ENCODE measurements around the gene AKAP3. TPM values are rescaled to one million over a fixed set of nuclear protein-coding genes. Genes with fewer than 3 reads are reported as not detected.

Gene AKAP3
- total and polyA plus RNA-seq, 10 of the 15 experiments (the other 5 are each of a cell fraction or from before 2014, with no cell fraction given), result 0.40 to 2.4 (median 1.3) TPM

DNA sequence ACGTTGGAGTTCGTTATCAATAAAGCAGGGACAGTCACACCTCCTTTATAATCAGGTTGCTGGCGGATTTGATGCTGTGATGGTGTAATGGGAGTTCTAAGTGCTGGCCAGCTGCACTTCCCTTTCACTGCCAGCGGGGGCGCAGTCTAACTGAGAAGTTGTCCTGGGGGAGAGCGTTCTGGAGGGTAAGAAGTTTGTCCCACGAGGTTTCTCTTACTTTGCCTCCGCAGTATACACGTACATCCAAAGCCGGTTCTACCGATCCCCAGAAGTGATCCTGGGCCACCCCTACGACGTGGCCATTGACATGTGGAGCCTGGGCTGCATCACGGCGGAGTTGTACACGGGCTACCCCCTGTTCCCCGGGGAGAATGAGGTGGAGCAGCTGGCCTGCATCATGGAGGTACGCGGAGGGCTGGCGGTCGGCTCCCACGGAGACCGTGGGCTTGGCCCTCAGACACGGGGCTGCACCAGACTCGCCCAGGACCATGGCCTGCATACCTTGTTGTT is 44.1 kb downstream of the AKAP3 start (continued):
- TF ChIP-seq, protein P1, sequence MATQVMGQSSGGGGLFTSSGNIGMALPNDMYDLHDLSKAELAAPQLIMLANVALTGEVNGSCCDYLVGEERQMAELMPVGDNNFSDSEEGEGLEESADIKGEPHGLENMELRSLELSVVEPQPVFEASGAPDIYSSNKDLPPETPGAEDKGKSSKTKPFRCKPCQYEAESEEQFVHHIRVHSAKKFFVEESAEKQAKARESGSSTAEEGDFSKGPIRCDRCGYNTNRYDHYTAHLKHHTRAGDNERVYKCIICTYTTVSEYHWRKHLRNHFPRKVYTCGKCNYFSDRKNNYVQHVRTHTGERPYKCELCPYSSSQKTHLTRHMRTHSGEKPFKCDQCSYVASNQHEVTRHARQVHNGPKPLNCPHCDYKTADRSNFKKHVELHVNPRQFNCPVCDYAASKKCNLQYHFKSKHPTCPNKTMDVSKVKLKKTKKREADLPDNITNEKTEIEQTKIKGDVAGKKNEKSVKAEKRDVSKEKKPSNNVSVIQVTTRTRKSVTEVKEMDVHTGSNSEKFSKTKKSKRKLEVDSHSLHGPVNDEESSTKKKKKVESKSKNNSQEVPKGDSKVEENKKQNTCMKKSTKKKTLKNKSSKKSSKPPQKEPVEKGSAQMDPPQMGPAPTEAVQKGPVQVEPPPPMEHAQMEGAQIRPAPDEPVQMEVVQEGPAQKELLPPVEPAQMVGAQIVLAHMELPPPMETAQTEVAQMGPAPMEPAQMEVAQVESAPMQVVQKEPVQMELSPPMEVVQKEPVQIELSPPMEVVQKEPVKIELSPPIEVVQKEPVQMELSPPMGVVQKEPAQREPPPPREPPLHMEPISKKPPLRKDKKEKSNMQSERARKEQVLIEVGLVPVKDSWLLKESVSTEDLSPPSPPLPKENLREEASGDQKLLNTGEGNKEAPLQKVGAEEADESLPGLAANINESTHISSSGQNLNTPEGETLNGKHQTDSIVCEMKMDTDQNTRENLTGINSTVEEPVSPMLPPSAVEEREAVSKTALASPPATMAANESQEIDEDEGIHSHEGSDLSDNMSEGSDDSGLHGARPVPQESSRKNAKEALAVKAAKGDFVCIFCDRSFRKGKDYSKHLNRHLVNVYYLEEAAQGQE (IDR thresholded peaks at IDR 0.05; ENCODE audit: low read depth, low read length), result no peak
- TF ChIP-seq, protein P2, sequence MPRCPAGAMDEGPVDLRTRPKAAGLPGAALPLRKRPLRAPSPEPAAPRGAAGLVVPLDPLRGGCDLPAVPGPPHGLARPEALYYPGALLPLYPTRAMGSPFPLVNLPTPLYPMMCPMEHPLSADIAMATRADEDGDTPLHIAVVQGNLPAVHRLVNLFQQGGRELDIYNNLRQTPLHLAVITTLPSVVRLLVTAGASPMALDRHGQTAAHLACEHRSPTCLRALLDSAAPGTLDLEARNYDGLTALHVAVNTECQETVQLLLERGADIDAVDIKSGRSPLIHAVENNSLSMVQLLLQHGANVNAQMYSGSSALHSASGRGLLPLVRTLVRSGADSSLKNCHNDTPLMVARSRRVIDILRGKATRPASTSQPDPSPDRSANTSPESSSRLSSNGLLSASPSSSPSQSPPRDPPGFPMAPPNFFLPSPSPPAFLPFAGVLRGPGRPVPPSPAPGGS (IDR thresholded peaks at IDR 0.05; ENCODE audit: borderline replicate concordance, insufficient read depth, low read depth, low read length, poor library complexity, severe bottlenecking), result no peak
- 0 out of 2 replicates have a peak, but pooled peaks have one; percentile 13 for TF ChIP-seq IRF4 (IDR thresholded peaks at IDR 0.05; ENCODE audit: low read depth, low read length)
- TF ChIP-seq NR2F1 (conservative IDR thresholded peaks at IDR 0.05), result no peak
- no peak for TF ChIP-seq FOS (IDR thresholded peaks at IDR 0.05; ENCODE audit: borderline replicate concordance, extremely low read depth, insufficient read length)
- TF ChIP-seq RUNX3 (IDR thresholded peaks at IDR 0.05; ENCODE audit: low read length), result peak; percentile 52; the same call in 1 of the 2 replicates
- peak; percentile 62 for TF ChIP-seq CREB1 (IDR thresholded peaks at IDR 0.05; ENCODE audit: low read depth)
- peak; percentile 81 for TF ChIP-seq ZSCAN29 (IDR thresholded peaks at IDR 0.05)
- peak; percentile 67; the same call in 1 of the 2 replicates for TF ChIP-seq BACH1 (IDR thresholded peaks at IDR 0.05; ENCODE audit: borderline replicate concordance)
- peak; percentile 89 for TF ChIP-seq MEF2B (IDR thresholded peaks at IDR 0.05; ENCODE audit: partially characterized antibody, poor library complexity, severe bottlenecking)
- TF ChIP-seq NRF1 (conservative IDR thresholded peaks at IDR 0.05; ENCODE audit: low read depth, low read length), result no peak
- peak; percentile 91; the same call in 1 of the 2 replicates for TF ChIP-seq STAT1 (conservative IDR thresholded peaks at IDR 0.05)
- TF ChIP-seq, protein P3, sequence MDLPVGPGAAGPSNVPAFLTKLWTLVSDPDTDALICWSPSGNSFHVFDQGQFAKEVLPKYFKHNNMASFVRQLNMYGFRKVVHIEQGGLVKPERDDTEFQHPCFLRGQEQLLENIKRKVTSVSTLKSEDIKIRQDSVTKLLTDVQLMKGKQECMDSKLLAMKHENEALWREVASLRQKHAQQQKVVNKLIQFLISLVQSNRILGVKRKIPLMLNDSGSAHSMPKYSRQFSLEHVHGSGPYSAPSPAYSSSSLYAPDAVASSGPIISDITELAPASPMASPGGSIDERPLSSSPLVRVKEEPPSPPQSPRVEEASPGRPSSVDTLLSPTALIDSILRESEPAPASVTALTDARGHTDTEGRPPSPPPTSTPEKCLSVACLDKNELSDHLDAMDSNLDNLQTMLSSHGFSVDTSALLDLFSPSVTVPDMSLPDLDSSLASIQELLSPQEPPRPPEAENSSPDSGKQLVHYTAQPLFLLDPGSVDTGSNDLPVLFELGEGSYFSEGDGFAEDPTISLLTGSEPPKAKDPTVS (IDR thresholded peaks at IDR 0.05; ENCODE audit: low read depth, low read length), result no peak
- peak; percentile 75 for TF ChIP-seq GATAD2B (conservative IDR thresholded peaks at IDR 0.05; ENCODE audit: low read depth)
- TF ChIP-seq, protein P4, sequence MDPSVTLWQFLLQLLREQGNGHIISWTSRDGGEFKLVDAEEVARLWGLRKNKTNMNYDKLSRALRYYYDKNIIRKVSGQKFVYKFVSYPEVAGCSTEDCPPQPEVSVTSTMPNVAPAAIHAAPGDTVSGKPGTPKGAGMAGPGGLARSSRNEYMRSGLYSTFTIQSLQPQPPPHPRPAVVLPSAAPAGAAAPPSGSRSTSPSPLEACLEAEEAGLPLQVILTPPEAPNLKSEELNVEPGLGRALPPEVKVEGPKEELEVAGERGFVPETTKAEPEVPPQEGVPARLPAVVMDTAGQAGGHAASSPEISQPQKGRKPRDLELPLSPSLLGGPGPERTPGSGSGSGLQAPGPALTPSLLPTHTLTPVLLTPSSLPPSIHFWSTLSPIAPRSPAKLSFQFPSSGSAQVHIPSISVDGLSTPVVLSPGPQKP (IDR thresholded peaks at IDR 0.05; ENCODE audit: low read depth, low read length), result no peak
- TF ChIP-seq, protein P5, sequence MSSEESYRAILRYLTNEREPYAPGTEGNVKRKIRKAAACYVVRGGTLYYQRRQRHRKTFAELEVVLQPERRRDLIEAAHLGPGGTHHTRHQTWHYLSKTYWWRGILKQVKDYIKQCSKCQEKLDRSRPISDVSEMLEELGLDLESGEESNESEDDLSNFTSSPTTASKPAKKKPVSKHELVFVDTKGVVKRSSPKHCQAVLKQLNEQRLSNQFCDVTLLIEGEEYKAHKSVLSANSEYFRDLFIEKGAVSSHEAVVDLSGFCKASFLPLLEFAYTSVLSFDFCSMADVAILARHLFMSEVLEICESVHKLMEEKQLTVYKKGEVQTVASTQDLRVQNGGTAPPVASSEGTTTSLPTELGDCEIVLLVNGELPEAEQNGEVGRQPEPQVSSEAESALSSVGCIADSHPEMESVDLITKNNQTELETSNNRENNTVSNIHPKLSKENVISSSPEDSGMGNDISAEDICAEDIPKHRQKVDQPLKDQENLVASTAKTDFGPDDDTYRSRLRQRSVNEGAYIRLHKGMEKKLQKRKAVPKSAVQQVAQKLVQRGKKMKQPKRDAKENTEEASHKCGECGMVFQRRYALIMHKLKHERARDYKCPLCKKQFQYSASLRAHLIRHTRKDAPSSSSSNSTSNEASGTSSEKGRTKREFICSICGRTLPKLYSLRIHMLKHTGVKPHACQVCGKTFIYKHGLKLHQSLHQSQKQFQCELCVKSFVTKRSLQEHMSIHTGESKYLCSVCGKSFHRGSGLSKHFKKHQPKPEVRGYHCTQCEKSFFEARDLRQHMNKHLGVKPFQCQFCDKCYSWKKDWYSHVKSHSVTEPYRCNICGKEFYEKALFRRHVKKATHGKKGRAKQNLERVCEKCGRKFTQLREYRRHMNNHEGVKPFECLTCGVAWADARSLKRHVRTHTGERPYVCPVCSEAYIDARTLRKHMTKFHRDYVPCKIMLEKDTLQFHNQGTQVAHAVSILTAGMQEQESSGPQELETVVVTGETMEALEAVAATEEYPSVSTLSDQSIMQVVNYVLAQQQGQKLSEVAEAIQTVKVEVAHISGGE (CRISPR knock-in tag; IDR thresholded peaks at IDR 0.05), result no peak
